Activated CD4-positive, alpha-beta T cell treated with anti-CD3 and anti-CD28 coated beads, Interleukin-2, amount 50 U/mL, for 1 hour (primary cell): ENCODE data around the gene TNKS1BP1.
A peak's percentile ranks its signal among the peaks of the same experiment; 100 is the strongest.

ENCODE experiments used
- DNase-seq: peaks from one replicate; pipeline ENCODE4 v3.0.0-alpha.2; 2020

TNKS1BP1 gene

GRCh38 chr11:57330029-57330428 is 5.3 kb upstream of the TNKS1BP1 start:
- DNase-seq, result no peak

- DNase-seq, result no peak
These were observed 3.0 kb upstream of the TNKS1BP1 start for GRCh38 chr11:57327721-57328120.

GRCh38 chr11:57325735-57326048 is 940 bp upstream of the TNKS1BP1 start:
- DNase-seq, result no peak

GRCh38 chr11:57324154-57324885 is 432 bp downstream of the TNKS1BP1 start:
- DNase-seq, result peak; percentile 8

- DNase-seq, result no peak
These were observed 948 bp downstream of the TNKS1BP1 start for GRCh38 chr11:57323855-57324153.

- no peak for DNase-seq
These were observed 1.4 kb downstream of the TNKS1BP1 start for GRCh38 chr11:57323167-57323854.

- no peak for DNase-seq
These were observed 2.2 kb downstream of the TNKS1BP1 start for GRCh38 chr11:57322256-57323166.

- DNase-seq, result no peak
These were observed 3.1 kb downstream of the TNKS1BP1 start for GRCh38 chr11:57321388-57322255.

GRCh38 chr11:57320719-57321387 is 3.9 kb downstream of the TNKS1BP1 start:
- no peak for DNase-seq

- DNase-seq, result no peak
These were observed 4.6 kb downstream of the TNKS1BP1 start for GRCh38 chr11:57320067-57320718.

- DNase-seq, result no peak
These were observed 6.6 kb downstream of the TNKS1BP1 start for GRCh38 chr11:57318178-57318577.

GRCh38 chr11:57316017-57316416 is 8.7 kb downstream of the TNKS1BP1 start:
- DNase-seq, result no peak

- DNase-seq, result no peak
These were observed 9.3 kb downstream of the TNKS1BP1 start for GRCh38 chr11:57315491-57315890.

GRCh38 chr11:57314221-57314973 is 10.4 kb downstream of the TNKS1BP1 start:
- no peak for DNase-seq

GRCh38 chr11:57313788-57314135 is 11.0 kb downstream of the TNKS1BP1 start:
- DNase-seq, result no peak

GRCh38 chr11:57313071-57313787 is 11.5 kb downstream of the TNKS1BP1 start:
- DNase-seq, result no peak

- no peak for DNase-seq
These were observed 12.2 kb downstream of the TNKS1BP1 start for GRCh38 chr11:57312511-57313021.

GRCh38 chr11:57311109-57311936 is 13.4 kb downstream of the TNKS1BP1 start:
- peak; percentile 30 for DNase-seq

- DNase-seq, result no peak
These were observed 14.1 kb downstream of the TNKS1BP1 start for GRCh38 chr11:57310630-57311086.
